ENCODE data around the gene TMEM151A.

DNA sequence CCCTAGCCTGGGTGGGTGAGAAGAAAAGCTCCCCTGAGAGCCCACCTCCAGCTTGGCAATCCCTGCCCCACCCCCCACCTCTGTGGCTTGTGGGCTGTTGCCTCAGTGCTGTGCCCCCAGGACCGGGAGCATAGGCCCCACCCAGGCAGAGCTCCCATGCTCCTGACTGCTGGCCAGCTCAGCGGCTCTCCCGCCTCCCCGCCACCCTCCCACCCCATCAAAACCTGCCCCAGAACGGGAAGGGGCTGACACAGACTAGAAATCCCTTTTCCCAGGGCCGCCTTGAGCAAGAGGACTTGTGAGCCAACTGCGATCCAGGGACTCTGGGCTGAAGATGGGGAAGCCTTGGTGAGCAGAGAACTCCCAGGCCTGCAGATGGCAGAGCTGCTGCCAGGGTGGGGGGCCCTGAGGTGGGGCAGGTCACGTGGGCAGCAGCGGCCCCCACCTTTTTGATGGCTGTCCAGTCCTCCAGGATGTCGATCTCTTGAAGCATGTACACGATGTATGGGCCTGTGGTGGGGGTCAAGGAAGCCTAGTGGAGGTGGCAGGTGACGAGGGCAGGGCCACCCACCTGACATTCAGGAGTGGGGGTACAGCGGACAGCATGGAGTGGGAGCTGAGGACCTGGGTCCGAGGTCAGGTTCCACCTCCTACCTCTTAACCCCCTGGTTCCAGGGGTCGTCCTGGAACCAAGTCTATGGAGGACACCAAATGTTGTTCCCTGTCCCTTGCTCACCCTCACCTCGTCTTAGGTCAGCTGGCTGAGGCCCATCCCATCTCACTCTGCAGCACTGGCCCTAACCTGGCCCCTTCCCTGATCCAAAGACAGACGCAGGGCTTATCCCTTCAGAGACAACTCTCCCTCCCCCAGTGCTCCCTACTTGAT lies 46.8 kb downstream of the TMEM151A start:
- TF ChIP-seq EP300 (IDR thresholded peaks at IDR 0.05): no peak
- no peak for TF ChIP-seq POLR2A (IDR thresholded peaks at IDR 0.05)
- TF ChIP-seq, protein P1, sequence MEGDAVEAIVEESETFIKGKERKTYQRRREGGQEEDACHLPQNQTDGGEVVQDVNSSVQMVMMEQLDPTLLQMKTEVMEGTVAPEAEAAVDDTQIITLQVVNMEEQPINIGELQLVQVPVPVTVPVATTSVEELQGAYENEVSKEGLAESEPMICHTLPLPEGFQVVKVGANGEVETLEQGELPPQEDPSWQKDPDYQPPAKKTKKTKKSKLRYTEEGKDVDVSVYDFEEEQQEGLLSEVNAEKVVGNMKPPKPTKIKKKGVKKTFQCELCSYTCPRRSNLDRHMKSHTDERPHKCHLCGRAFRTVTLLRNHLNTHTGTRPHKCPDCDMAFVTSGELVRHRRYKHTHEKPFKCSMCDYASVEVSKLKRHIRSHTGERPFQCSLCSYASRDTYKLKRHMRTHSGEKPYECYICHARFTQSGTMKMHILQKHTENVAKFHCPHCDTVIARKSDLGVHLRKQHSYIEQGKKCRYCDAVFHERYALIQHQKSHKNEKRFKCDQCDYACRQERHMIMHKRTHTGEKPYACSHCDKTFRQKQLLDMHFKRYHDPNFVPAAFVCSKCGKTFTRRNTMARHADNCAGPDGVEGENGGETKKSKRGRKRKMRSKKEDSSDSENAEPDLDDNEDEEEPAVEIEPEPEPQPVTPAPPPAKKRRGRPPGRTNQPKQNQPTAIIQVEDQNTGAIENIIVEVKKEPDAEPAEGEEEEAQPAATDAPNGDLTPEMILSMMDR (IDR thresholded peaks at IDR 0.05): no peak
